Nephron (organoid): Measurements from ENCODE around the gene B4GALT6.

ENCODE experiments used
- H3K27ac Mint-ChIP-seq, 3 experiments: 2 replicates each; pipeline ENCODE4 v1.8.0; 2020; ENCODE audit warnings: mixed read lengths in 3 of 3, mild to moderate bottlenecking in 2 of 3, moderate library complexity in 1 of 3
- H3K27me3 Mint-ChIP-seq: 2 replicates; pipeline ENCODE4 v1.8.0; 2021; ENCODE audit warnings: low read depth, mild to moderate bottlenecking, moderate library complexity, mixed read lengths
- H3K36me3 Mint-ChIP-seq: 2 replicates; pipeline ENCODE4 v1.8.0; 2020; ENCODE audit warnings: low read depth, mixed read lengths
- H3K4me1 Mint-ChIP-seq: 2 replicates; pipeline ENCODE4 v1.8.0; 2020; ENCODE audit warnings: mixed read lengths
- H3K4me3 Mint-ChIP-seq, 3 experiments: 2 replicates each; pipeline ENCODE4 v1.8.0; 2020; ENCODE audit warnings: mild to moderate bottlenecking in 3 of 3, mixed read lengths in 3 of 3, moderate library complexity in 2 of 3
- H3K9me3 Mint-ChIP-seq: 2 replicates; pipeline ENCODE4 v1.8.0; 2020; ENCODE audit warnings: mixed read lengths
- CTCF ChIP-seq, 3 experiments: fragments of 200-600 bp; sonication (generic); IDR thresholded peaks; one replicate each; pipeline ENCODE4 v1.5.0; 2021; ENCODE audit warnings: antibody characterized with exemption in 3 of 3; ENCODE audit not compliant: unreplicated experiment in 3 of 3

Gene B4GALT6

GRCh38 chr18:31711365-31712172 lies 27.2 kb upstream of the B4GALT6 start:
- H3K36me3 Mint-ChIP-seq, result no peaks in the 10 kb centered on the region
- no peak overlapping the region for H3K4me3 Mint-ChIP-seq
- H3K9me3 Mint-ChIP-seq, result no peaks in the 10 kb centered on the region
- H3K27ac Mint-ChIP-seq, result no peak overlapping the region
- H3K4me1 Mint-ChIP-seq, result no peaks in the 10 kb centered on the region
- peaks cover 9% of the 10 kb centered on the region for H3K27me3 Mint-ChIP-seq
- TF ChIP-seq CTCF (IDR thresholded peaks at IDR 0.05; ENCODE audit: unreplicated experiment in 3 of 3), result no peak

GRCh38 chr18:31710826-31711225 lies 26.4 kb upstream of the B4GALT6 start:
- TF ChIP-seq CTCF (IDR thresholded peaks at IDR 0.05; ENCODE audit: unreplicated experiment in 3 of 3), result no peak
- H3K27ac Mint-ChIP-seq, result no peak overlapping the region
- H3K4me3 Mint-ChIP-seq, result no peak overlapping the region
- no peaks in the 10 kb centered on the region for H3K36me3 Mint-ChIP-seq
- peaks cover 9% of the 10 kb centered on the region for H3K27me3 Mint-ChIP-seq
- H3K4me1 Mint-ChIP-seq, result no peaks in the 10 kb centered on the region
- no peaks in the 10 kb centered on the region for H3K9me3 Mint-ChIP-seq

GRCh38 chr18:31707815-31708214 lies 23.4 kb upstream of the B4GALT6 start:
- H3K27ac Mint-ChIP-seq, result no peak overlapping the region
- TF ChIP-seq CTCF (IDR thresholded peaks at IDR 0.05; ENCODE audit: unreplicated experiment in 3 of 3), result no peak
- H3K9me3 Mint-ChIP-seq, result no peaks in the 10 kb centered on the region
- no peaks in the 10 kb centered on the region for H3K4me1 Mint-ChIP-seq
- H3K27me3 Mint-ChIP-seq, result peaks cover 5% of the 10 kb centered on the region
- no peaks in the 10 kb centered on the region for H3K36me3 Mint-ChIP-seq
- no peak overlapping the region for H3K4me3 Mint-ChIP-seq

- Mint-ChIP-seq H3K4me1 (no peaks in the 10 kb centered on the region), H3K27ac (no peak overlapping the region), H3K36me3 (no peaks in the 10 kb centered on the region), H3K4me3 (no peak overlapping the region), H3K9me3 (peaks cover 5% of the 10 kb centered on the region), H3K27me3 (no peaks in the 10 kb centered on the region)
- no peak for TF ChIP-seq CTCF (IDR thresholded peaks at IDR 0.05; ENCODE audit: unreplicated experiment in 3 of 3)
Measured at GRCh38 chr18:31702449-31702848, 18.1 kb upstream of the B4GALT6 start.

GRCh38 chr18:31701744-31702143 lies 17.4 kb upstream of the B4GALT6 start:
- no peak overlapping the region for H3K4me3 Mint-ChIP-seq
- no peaks in the 10 kb centered on the region for H3K36me3 Mint-ChIP-seq

More at GRCh38 chr18:31701744-31702143, 17.4 kb upstream of the B4GALT6 start:
- Mint-ChIP-seq H3K27me3 (no peaks in the 10 kb centered on the region), H3K4me1 (no peaks in the 10 kb centered on the region), H3K27ac (no peak overlapping the region), H3K9me3 (peaks cover 5% of the 10 kb centered on the region)
- no peak for TF ChIP-seq CTCF (IDR thresholded peaks at IDR 0.05; ENCODE audit: unreplicated experiment in 3 of 3)
